GM21529 (cell line): Measurements from ENCODE around the gene MDM1.

ENCODE experiments used
- ATAC-seq: cut with Tn5 transposase; IDR thresholded peaks from one replicate; pipeline ENCODE4 v1.9.1; 2021; ENCODE audit not compliant: unreplicated experiment

The MDM1 gene

GRCh38 chr12:68245180-68246021 is 86.8 kb downstream of the MDM1 start:
- ATAC-seq, result no peak
